Right lobe of liver (tissue), 6 donors: Measurements from ENCODE around the gene CRYBG1. TPM values are rescaled to one million over a fixed set of nuclear protein-coding genes. Genes with fewer than 3 reads are reported as not detected.

Source experiments
- ATAC-seq, 4 donors: fragments of 200-7000 bp; cut with Tn5 transposase; one replicate each; pipeline ENCODE4 v1.9.1; 2020; ENCODE audit warnings: mild to moderate bottlenecking in 4 of 4, moderate library complexity in 4 of 4
- DNase-seq, 3 donors: peaks; one replicate each; pipeline ENCODE4 v3.0.0-alpha.2; 2020
- H3K27ac ChIP-seq, 3 donors: fragments of 200-600 bp; one replicate each; pipeline ENCODE4 v1.8.0; 2022
- H3K27me3 ChIP-seq, 2 donors: fragments of 200-600 bp; one replicate each; pipeline ENCODE4 v1.8.0; 2022
- H3K36me3 ChIP-seq, 4 donors: fragments of 200-600 bp; sonication (generic) in 1 of 4; one replicate each; pipeline versions ENCODE4 v1.5.1 to v1.8.0; 2017 to 2022; ENCODE audit warnings: control low read depth in 1 of 4
- H3K4me1 ChIP-seq, 4 donors: fragments of 200-600 bp; sonication (generic) in 1 of 4; one replicate each; pipeline versions ENCODE4 v1.5.1 to v1.8.0; 2017 to 2022; ENCODE audit warnings: control low read depth in 1 of 4
- H3K4me3 ChIP-seq, 3 donors: fragments of 200-600 bp; one replicate each; pipeline ENCODE4 v1.8.0; 2022
- H3K9me3 ChIP-seq, 4 donors: fragments of 200-600 bp; sonication (generic) in 1 of 4; one replicate each; pipeline versions ENCODE4 v1.5.1 to v1.8.0; 2017 to 2022; ENCODE audit warnings: control low read depth in 1 of 4
- CTCF ChIP-seq, 4 donors: fragments of 200-600 bp in 3 of 4; fragments of 450-650 bp in 1 of 4; IDR thresholded peaks; one replicate each; pipeline versions ENCODE4 v1.5.1 to v1.8.0; 2016 to 2022; ENCODE audit warnings: antibody characterized with exemption in 4 of 4, mild to moderate bottlenecking in 2 of 4
- POLR2A ChIP-seq: fragments of 450-650 bp; IDR thresholded peaks from one replicate; pipeline ENCODE4 v1.6.1; 2017; ENCODE audit warnings: antibody characterized with exemption, mild to moderate bottlenecking
- WGBS: methylation state at CpG from one replicate; pipeline ENCODE4 v1.1.6; 2018; ENCODE audit warnings: low coverage, low lambda C conversion rate; ENCODE audit not compliant: insufficient coverage; ENCODE audit errors: missing lambda C conversion rate; 5-methylcytosine and 5-hydroxymethylcytosine counted together
- intact Hi-C, 2 donors: fragments of 100-400 bp; cut with DNase I; formaldehyde crosslinking; loops; one replicate each; pipeline versions ENCODE4 v1.11.2 to v1.14.1; 2022
- total RNA-seq, 6 experiments: library from RNA; depleted of rRNA in 2 of 6; stranded (reverse); fragments of >200 nt in 2 of 6; fragmentation: NEBNext Ultra II Directional in 3 of 6; extraction: Animal tissue kit (Norgen Biotek cat#: 25700) in 3 of 6; gene quantifications; one replicate each; pipeline versions ENCODE4 v1.1.0 to v1.2.4, GENCODE V29; 2016 to 2023
- donor health status: DM: no; HTN: yes; CAD: no.
- donor health status: DM: no; HTN: no; CAD: no.
- donor health status: DM: no; HTN: no; CAD: no.
- donor health status: DM: no; HTN: yes; CAD: no.
- donor health status: DM: no; HTN: yes; CAD: no.

Gene CRYBG1
- total RNA-seq, 6 experiments from 2014 or later = 6.8 to 10.9 (median 7.9) TPM

- no peaks in the 10 kb centered on the region for H3K27me3 ChIP-seq
- no peaks in the 10 kb centered on the region for H3K36me3 ChIP-seq
- intact Hi-C loops = no loop called here
- 70% methylated on average over 5 of the region's 6 CpGs for WGBS
- no peaks in the 10 kb centered on the region for H3K4me1 ChIP-seq
- TF ChIP-seq POLR2A (no peak), CTCF (IDR thresholded peaks at IDR 0.05) (no peak)
- ATAC-seq = no peak
- no peak overlapping the region for H3K4me3 ChIP-seq
- no peak for DNase-seq
- H3K27ac ChIP-seq = no peak overlapping the region
- H3K9me3 ChIP-seq = no peaks in the 10 kb centered on the region
These were observed 51.2 kb downstream of the CRYBG1 start for GRCh38 chr6:106411643-106412200.

GRCh38 chr6:106413016-106413415 is 52.5 kb downstream of the CRYBG1 start:
- Histone ChIP-seq H3K27ac (no peak overlapping the region), H3K36me3 (no peaks in the 10 kb centered on the region), H3K4me1 (no peaks in the 10 kb centered on the region), H3K27me3 (no peaks in the 10 kb centered on the region), H3K9me3 (no peaks in the 10 kb centered on the region), H3K4me3 (no peak overlapping the region)
- no peak for DNase-seq
- intact Hi-C loops = no loop called here
- TF ChIP-seq POLR2A = no peak
- no peak for TF ChIP-seq CTCF (IDR thresholded peaks at IDR 0.05)
- no peak for ATAC-seq

- WGBS = 17% methylated on average over 2 of the region's 2 CpGs
These were observed 53.2 kb downstream of the CRYBG1 start for GRCh38 chr6:106413722-106414121.

GRCh38 chr6:106415921-106416320 is 55.4 kb downstream of the CRYBG1 start:
- H3K27me3 ChIP-seq = no peaks in the 10 kb centered on the region
- H3K27ac ChIP-seq = no peak overlapping the region
- no peak for DNase-seq
- no peaks in the 10 kb centered on the region for H3K36me3 ChIP-seq
- no peak overlapping the region for H3K4me3 ChIP-seq
- TF ChIP-seq POLR2A (no peak), CTCF (IDR thresholded peaks at IDR 0.05) (no peak)
- intact Hi-C loops = no loop called here
- no peak for ATAC-seq
- WGBS = 66% methylated on average over 4 of the region's 4 CpGs
- no peaks in the 10 kb centered on the region for H3K4me1 ChIP-seq
- no peaks in the 10 kb centered on the region for H3K9me3 ChIP-seq

More at GRCh38 chr6:106413722-106414121, 53.2 kb downstream of the CRYBG1 start:
- Histone ChIP-seq H3K4me3 (no peak overlapping the region), H3K4me1 (no peaks in the 10 kb centered on the region), H3K9me3 (no peaks in the 10 kb centered on the region), H3K27ac (no peak overlapping the region), H3K27me3 (no peaks in the 10 kb centered on the region), H3K36me3 (no peaks in the 10 kb centered on the region)
- ATAC-seq (no peak), DNase-seq (no peak)
- intact Hi-C loops = no loop called here
- no peak for TF ChIP-seq POLR2A
- no peak for TF ChIP-seq CTCF (IDR thresholded peaks at IDR 0.05)
